Measurements from ENCODE around the gene SFT2D2. TPM values are rescaled to one million over a fixed set of nuclear protein-coding genes. Genes with fewer than 3 reads are reported as not detected.

SFT2D2 gene
- total RNA-seq, 2 experiments from 2014 or later = 33.1 to 35.3 TPM

DNA sequence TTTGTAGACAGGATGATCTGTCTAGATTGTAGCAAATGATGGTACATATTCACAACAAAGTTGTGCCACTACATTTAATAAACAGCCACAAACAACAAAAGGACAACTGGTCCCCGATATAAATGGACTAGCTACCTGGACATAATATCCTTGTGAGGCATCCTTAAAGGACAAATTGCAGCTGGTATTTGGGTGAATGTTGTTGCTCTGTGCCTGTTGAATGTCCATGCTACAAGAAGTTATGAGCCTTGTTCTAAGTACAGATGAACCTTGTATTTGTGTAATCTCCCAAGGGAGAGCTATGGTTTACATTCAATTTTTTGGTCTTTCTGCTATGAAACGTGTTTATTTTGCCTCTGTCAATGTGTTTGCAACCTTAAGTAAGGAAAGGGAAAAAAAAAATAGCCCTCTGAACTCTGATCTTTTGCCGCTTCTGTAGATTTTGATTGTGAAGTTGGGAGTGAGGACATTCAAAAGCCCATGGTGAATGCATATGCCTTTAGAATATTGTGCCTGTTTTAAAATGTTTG lies 26.5 kb downstream of the SFT2D2 start:
- H3K27ac Mint-ChIP-seq = no peak overlapping the region
- H3K4me3 Mint-ChIP-seq = no peak overlapping the region
- no peaks in the 10 kb centered on the region for H3K27me3 Mint-ChIP-seq (ENCODE audit: low read depth)
- intact Hi-C loops (cut with micrococcal nuclease) = no loop called here
- H3K9me3 Mint-ChIP-seq = peaks cover 12% of the 10 kb centered on the region
- CTCF ChIA-PET = no interaction called here
- peaks cover 63% of the 10 kb centered on the region for H3K36me3 Mint-ChIP-seq (ENCODE audit: low read depth)
- peaks cover 1% of the 10 kb centered on the region for H3K4me1 Mint-ChIP-seq (ENCODE audit: low read depth)
- no peak for DNase-seq

DNA sequence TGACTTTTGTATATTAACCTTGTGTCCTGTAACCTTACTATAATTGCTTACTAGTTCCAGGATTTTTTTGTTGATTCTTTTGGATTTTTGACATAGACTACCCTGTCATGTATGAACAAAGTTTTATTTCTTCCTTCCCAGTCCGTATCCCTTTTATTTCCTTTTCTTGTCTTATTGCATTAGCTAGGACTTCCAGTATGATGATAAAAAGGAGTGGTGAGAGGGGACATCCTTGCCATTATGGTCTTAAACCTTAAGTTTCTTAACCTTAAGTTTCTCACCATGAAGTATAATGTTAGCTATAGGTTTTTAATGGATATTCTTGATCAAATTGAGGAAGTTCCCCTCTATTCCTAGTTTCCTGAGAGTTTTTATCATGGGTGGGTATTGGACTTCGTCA lies 30.4 kb downstream of the SFT2D2 start:
- no peaks in the 10 kb centered on the region for H3K27me3 Mint-ChIP-seq (ENCODE audit: low read depth)
- peaks cover 39% of the 10 kb centered on the region for H3K36me3 Mint-ChIP-seq (ENCODE audit: low read depth)
- H3K9me3 Mint-ChIP-seq = peaks cover 12% of the 10 kb centered on the region
- CTCF ChIA-PET = interaction anchor here (1.6 kb wide), 1 partner anchor 21 kb away, joined by 4 read pairs; no protein-coding TSS in a partner anchor
- no peak for DNase-seq
- intact Hi-C loops (cut with micrococcal nuclease) = no loop called here
- H3K4me1 Mint-ChIP-seq (ENCODE audit: low read depth) = peaks cover 9% of the 10 kb centered on the region
- H3K27ac Mint-ChIP-seq = no peak overlapping the region
- no peak overlapping the region for H3K4me3 Mint-ChIP-seq

DNA sequence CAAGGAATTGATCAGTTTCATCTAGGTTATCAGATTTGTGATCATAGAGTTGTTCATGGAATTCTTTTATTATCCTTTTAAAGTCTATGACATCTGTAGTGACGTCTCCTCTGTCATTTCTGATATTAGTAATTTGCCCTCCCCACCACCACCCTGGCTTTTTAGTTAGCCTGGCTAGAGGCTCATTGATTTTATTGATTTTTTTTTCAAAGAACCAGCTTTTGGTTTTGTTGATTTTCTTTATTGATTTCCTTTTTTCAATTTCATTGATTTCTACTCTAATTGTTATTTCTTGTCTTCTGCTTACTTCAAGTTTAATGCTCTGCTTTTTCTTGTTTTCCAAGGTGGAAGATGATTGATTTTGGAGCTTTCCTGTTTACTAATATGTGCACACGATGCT lies 31.6 kb downstream of the SFT2D2 start:
- H3K4me3 Mint-ChIP-seq = no peak overlapping the region
- no peak overlapping the region for H3K27ac Mint-ChIP-seq
- intact Hi-C loops (cut with micrococcal nuclease) = no loop called here
- no peak for DNase-seq
- CTCF ChIA-PET = interaction anchor here (0.6 kb wide), 1 partner anchor 541 kb away, joined by 3 read pairs; no protein-coding TSS in a partner anchor
- peaks cover 12% of the 10 kb centered on the region for H3K9me3 Mint-ChIP-seq
- H3K4me1 Mint-ChIP-seq (ENCODE audit: low read depth) = peaks cover 10% of the 10 kb centered on the region
- H3K36me3 Mint-ChIP-seq (ENCODE audit: low read depth) = peaks cover 40% of the 10 kb centered on the region
- no peaks in the 10 kb centered on the region for H3K27me3 Mint-ChIP-seq (ENCODE audit: low read depth)

DNA sequence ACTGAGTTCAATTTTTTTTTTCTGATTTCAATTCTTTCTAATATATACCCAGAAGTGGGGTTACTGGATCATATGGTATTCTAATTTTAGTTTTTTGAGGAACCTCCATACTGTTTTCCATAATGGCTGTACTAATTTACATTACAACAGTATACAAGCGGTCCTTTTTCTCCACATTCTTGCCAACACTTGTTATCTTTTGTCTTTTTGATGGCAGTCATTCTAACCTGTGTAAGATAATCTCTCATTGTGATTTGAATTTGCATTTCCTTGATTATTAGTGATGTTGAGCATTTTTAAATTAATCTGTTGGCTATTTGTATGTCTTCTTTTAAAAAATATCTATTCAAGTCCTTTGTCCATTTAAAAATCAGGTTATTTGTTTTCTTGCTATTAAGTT lies 33.8 kb downstream of the SFT2D2 start:
- Mint-ChIP-seq H3K36me3 (ENCODE audit: low read depth) (peaks cover 44% of the 10 kb centered on the region), H3K4me3 (no peak overlapping the region), H3K27me3 (ENCODE audit: low read depth) (no peaks in the 10 kb centered on the region), H3K4me1 (ENCODE audit: low read depth) (peaks cover 10% of the 10 kb centered on the region), H3K9me3 (peaks cover 16% of the 10 kb centered on the region), H3K27ac (no peak overlapping the region)
- CTCF ChIA-PET = interaction anchor here (0.7 kb wide), 1 partner anchor 1628 kb away, joined by 4 read pairs; no protein-coding TSS in a partner anchor
- intact Hi-C loops (cut with micrococcal nuclease) = no loop called here
- no peak for DNase-seq

DNA sequence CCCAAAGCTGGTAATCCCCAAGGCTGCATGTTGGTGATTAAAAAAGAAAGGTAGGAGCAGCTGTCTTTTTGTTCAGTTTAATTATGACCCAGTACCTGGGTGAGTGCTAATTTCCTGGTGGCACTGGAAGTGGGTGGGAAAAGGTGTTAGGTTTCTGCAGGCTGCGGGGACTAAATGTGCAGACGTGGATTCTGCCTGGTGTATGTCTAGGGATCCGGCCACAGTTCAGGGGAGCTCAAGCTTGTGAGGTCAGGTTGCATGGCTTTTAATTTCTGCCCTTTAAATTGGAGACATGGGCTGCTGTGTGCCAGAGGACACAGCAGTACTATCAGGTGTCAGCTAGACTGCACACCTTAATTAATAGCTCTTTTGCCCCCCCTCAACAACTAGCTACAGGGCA lies 34.6 kb downstream of the SFT2D2 start:
- Mint-ChIP-seq H3K27ac (no peak overlapping the region), H3K9me3 (peaks cover 13% of the 10 kb centered on the region), H3K4me1 (ENCODE audit: low read depth) (peaks cover 10% of the 10 kb centered on the region), H3K36me3 (ENCODE audit: low read depth) (peaks cover 38% of the 10 kb centered on the region), H3K4me3 (no peak overlapping the region), H3K27me3 (ENCODE audit: low read depth) (no peaks in the 10 kb centered on the region)
- no peak for DNase-seq
- CTCF ChIA-PET = interaction anchor here (0.8 kb wide), 1 partner anchor 70 kb away, joined by 3 read pairs; no protein-coding TSS in a partner anchor
- intact Hi-C loops (cut with micrococcal nuclease) = no loop called here

DNA sequence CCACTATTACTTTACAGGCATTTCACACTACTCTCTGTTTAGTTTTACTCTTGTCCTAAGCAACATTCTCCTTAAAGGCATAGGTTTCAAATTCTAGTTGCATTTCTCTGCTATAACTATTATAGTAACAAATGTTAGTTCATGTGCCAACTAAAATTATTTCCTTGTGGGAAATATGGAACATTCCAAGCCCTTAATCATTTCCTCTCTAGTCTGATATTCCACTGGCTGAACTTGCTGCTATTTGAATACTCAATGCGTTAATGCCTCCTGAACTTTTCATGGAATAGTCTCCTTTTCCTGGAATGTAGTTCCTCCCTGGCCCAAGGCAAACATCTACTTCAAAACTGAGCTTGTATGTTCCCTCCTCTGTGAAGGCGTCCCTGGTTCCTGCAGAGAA lies 35.6 kb downstream of the SFT2D2 start:
- no peak for DNase-seq
- CTCF ChIA-PET = no interaction called here
- intact Hi-C loops (cut with micrococcal nuclease) = no loop called here
- Mint-ChIP-seq H3K9me3 (peaks cover 6% of the 10 kb centered on the region), H3K36me3 (ENCODE audit: low read depth) (peaks cover 28% of the 10 kb centered on the region), H3K4me3 (no peak overlapping the region), H3K27ac (no peak overlapping the region), H3K4me1 (ENCODE audit: low read depth) (peaks cover 10% of the 10 kb centered on the region), H3K27me3 (ENCODE audit: low read depth) (no peaks in the 10 kb centered on the region)

DNA sequence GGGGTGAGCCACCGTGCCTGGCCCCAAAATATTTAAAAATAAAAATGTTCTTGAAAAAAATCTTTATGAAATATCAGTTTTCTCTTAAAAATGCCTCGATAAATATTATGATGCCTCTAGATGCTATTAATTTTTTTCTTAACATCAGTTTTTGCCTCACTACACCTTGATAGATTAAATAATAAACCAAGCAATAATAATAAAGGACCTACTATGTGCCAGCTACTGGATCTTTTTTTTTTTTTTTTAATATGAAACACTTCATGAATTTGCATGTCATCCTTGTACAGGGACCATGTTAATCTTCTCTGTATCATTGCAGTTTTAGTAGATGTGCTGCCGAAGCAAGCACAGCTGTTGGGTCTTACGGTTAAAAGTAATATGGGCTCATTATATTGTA lies 37.3 kb downstream of the SFT2D2 start:
- Mint-ChIP-seq H3K27me3 (ENCODE audit: low read depth) (no peaks in the 10 kb centered on the region), H3K4me1 (ENCODE audit: low read depth) (peaks cover 10% of the 10 kb centered on the region), H3K9me3 (peaks cover 4% of the 10 kb centered on the region), H3K4me3 (no peak overlapping the region), H3K27ac (no peak overlapping the region), H3K36me3 (ENCODE audit: low read depth) (peaks cover 17% of the 10 kb centered on the region)
- DNase-seq = no peak
- CTCF ChIA-PET = no interaction called here
- intact Hi-C loops (cut with micrococcal nuclease) = no loop called here

DNA sequence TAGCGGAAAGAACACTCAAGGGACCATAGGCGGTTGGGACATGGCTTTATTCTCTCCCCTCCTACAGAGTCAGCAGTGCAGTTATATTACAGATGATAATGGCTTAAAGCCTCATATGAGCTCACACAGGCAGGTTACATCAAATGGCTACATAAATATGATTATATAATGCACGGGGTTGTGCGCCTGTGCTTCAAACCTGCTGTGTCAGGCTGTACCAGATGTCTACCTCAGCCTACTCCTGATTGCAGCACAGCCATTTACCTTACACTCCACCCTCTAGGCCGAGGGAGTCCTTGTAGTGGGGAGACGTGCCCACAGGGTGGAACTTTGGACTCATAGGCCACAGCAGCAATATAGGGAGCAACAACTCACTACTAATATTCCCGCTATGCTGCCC lies 38.5 kb downstream of the SFT2D2 start:
- no peak overlapping the region for H3K4me3 Mint-ChIP-seq
- DNase-seq = no peak
- H3K27ac Mint-ChIP-seq = no peak overlapping the region
- CTCF ChIA-PET = interaction anchor here (0.6 kb wide), 1 partner anchor 200 kb away, joined by 3 read pairs; no protein-coding TSS in a partner anchor
- H3K4me1 Mint-ChIP-seq (ENCODE audit: low read depth) = peaks cover 10% of the 10 kb centered on the region
- peaks cover 6% of the 10 kb centered on the region for H3K9me3 Mint-ChIP-seq
- H3K27me3 Mint-ChIP-seq (ENCODE audit: low read depth) = no peaks in the 10 kb centered on the region
- peaks cover 17% of the 10 kb centered on the region for H3K36me3 Mint-ChIP-seq (ENCODE audit: low read depth)
- intact Hi-C loops (cut with micrococcal nuclease) = no loop called here

DNA sequence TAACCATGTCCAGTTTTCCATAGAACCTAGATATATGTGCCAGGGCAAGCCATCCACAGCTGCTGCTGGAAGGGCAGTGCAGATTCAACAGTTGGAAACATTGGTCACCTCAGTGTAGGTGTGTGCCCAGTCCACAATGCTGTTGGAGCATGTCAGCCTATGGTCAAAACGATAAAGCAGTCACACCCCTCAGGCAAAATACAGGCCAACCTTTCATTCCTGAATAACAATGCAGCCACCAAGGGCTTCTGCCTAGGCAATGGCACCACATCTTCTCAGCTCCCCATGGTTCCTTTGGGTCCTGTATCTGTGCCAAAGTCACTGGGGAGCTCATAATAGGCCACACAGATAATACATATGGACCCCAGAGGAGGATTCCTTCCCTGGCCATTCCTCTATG lies 39.8 kb downstream of the SFT2D2 start:
- no peak overlapping the region for H3K27ac Mint-ChIP-seq
- peaks cover 17% of the 10 kb centered on the region for H3K36me3 Mint-ChIP-seq (ENCODE audit: low read depth)
- no peaks in the 10 kb centered on the region for H3K27me3 Mint-ChIP-seq (ENCODE audit: low read depth)
- H3K9me3 Mint-ChIP-seq = peaks cover 6% of the 10 kb centered on the region
- intact Hi-C loops (cut with micrococcal nuclease) = no loop called here
- CTCF ChIA-PET = no interaction called here
- no peak for DNase-seq
- H3K4me3 Mint-ChIP-seq = no peak overlapping the region
- peaks cover 6% of the 10 kb centered on the region for H3K4me1 Mint-ChIP-seq (ENCODE audit: low read depth)

DNA sequence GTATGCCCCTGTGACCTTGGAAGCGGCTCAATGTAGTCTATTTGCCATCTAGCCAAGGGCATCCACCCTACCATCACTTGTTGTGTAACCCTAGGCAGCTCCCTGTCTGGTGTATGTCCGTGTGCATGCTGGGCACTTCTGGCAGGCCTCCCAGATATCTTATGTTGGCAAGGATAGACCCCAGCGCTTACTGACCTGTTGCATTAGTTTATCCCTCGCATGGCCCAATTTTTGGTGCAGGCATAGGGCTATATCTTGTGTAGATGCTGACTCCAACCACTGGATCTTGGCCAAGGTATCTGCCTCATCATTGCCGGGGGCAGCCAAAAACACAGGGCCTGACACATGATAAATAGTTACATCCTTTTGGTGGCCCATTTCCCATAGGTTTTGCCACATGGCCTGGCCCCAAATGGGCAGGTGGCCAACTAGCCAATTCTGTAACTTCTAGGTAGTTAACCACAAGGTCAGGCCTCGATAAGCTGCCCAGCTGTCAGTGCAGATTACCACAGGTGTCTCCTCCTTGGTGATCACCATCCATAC lies 40.9 kb downstream of the SFT2D2 start:
- CTCF ChIA-PET = no interaction called here
- H3K4me3 Mint-ChIP-seq = no peak overlapping the region
- no peak for DNase-seq
- H3K27ac Mint-ChIP-seq = no peak overlapping the region
- no peaks in the 10 kb centered on the region for H3K27me3 Mint-ChIP-seq (ENCODE audit: low read depth)
- peaks cover 14% of the 10 kb centered on the region for H3K36me3 Mint-ChIP-seq (ENCODE audit: low read depth)
- no peaks in the 10 kb centered on the region for H3K4me1 Mint-ChIP-seq (ENCODE audit: low read depth)
- peaks cover 6% of the 10 kb centered on the region for H3K9me3 Mint-ChIP-seq
- intact Hi-C loops (cut with micrococcal nuclease) = no loop called here

DNA sequence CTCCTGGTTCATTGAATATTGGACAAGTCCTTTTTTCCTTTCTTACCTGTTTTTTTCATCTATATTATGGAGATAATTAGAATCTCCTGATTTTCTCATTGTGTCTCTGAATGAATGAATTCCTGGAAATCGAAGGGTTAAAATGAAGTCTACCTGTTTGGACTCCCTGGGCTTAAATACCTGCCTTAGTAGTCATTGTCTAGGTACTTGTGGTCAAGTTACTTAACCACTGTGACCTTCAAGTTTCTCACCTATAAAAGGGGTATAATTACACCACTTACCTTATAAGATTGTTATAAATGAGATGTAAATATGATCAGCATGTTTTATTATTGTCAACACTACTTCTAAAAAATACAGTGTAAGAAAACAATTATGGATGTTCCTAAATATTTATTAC lies 45.8 kb downstream of the SFT2D2 start:
- H3K27me3 Mint-ChIP-seq (ENCODE audit: low read depth) = no peaks in the 10 kb centered on the region
- no peak overlapping the region for H3K4me3 Mint-ChIP-seq
- peaks cover 4% of the 10 kb centered on the region for H3K36me3 Mint-ChIP-seq (ENCODE audit: low read depth)
- no peak for DNase-seq
- CTCF ChIA-PET = no interaction called here
- intact Hi-C loops (cut with micrococcal nuclease) = no loop called here
- no peak overlapping the region for H3K27ac Mint-ChIP-seq
- H3K4me1 Mint-ChIP-seq (ENCODE audit: low read depth) = no peaks in the 10 kb centered on the region
- peaks cover 5% of the 10 kb centered on the region for H3K9me3 Mint-ChIP-seq

DNA sequence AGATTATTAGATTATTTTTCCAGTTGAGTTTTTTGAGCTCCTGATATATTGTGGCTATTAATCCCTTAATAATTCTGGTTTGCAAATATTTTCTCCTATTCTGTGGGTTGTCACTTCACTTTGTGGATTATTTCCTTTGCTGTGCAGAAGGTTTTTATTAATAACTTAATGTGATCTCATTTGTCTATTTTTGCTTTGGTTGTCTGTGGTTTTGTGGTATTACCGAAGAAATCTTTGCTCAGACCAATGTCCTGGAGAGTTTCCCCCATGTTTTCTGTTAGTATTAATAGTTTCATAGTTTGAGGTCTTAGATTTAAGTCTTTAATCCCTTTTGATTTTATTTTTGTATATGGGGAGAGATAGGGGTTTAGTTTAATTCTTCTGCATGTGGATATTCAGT lies 47.8 kb downstream of the SFT2D2 start:
- Mint-ChIP-seq H3K9me3 (peaks cover 5% of the 10 kb centered on the region), H3K4me1 (ENCODE audit: low read depth) (no peaks in the 10 kb centered on the region), H3K27ac (no peak overlapping the region), H3K27me3 (ENCODE audit: low read depth) (no peaks in the 10 kb centered on the region), H3K4me3 (no peak overlapping the region), H3K36me3 (ENCODE audit: low read depth) (peaks cover 8% of the 10 kb centered on the region)
- CTCF ChIA-PET = no interaction called here
- intact Hi-C loops (cut with micrococcal nuclease) = no loop called here
- no peak for DNase-seq

DNA sequence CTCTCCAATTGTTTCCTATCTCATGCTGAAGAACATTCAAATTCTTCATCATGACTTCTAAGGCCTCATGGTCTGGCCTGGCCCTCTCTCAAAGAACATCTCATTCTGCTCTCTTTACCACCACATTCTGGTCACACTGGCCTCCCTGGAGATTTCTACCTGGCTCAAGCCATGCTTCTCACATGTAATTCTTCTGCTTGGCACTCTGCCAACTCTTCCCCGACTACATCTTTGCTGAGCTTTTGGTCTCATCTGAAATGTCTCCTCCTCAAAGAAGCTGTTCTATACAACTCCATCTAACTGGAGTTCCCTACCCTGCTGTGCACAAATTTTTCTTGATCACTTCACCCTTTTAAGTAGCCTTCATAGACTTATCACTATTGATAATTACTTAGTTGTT lies 53.4 kb downstream of the SFT2D2 start:
- intact Hi-C loops (cut with micrococcal nuclease) = no loop called here

More for the DNA sequence above, 53.4 kb downstream of the SFT2D2 start:
- Mint-ChIP-seq H3K27me3 (ENCODE audit: low read depth) (no peaks in the 10 kb centered on the region), H3K4me1 (ENCODE audit: low read depth) (no peaks in the 10 kb centered on the region), H3K4me3 (no peak overlapping the region), H3K27ac (no peak overlapping the region), H3K36me3 (ENCODE audit: low read depth) (peaks cover 6% of the 10 kb centered on the region), H3K9me3 (peaks cover 3% of the 10 kb centered on the region)
- DNase-seq = no peak
- CTCF ChIA-PET = no interaction called here
